Astrocyte (in vitro differentiated cells and primary cell): ENCODE data around the gene LCOR.

Experiments used
- EZH2 ChIP-seq: IDR thresholded peaks from 2 replicates; pipeline ENCODE4 v1.6.1; 2012; ENCODE audit warnings: mild to moderate bottlenecking, low read length, inconsistent platforms; ENCODE audit not compliant: insufficient read depth
- TF ChIP-seq, protein P1 (sequence below): IDR thresholded peaks from 2 replicates; pipeline ENCODE4 v1.5.1; 2011; ENCODE audit warnings: low read depth, mild to moderate bottlenecking, inconsistent platforms, low read length, moderate library complexity; ENCODE audit not compliant: insufficient read depth

DNA sequence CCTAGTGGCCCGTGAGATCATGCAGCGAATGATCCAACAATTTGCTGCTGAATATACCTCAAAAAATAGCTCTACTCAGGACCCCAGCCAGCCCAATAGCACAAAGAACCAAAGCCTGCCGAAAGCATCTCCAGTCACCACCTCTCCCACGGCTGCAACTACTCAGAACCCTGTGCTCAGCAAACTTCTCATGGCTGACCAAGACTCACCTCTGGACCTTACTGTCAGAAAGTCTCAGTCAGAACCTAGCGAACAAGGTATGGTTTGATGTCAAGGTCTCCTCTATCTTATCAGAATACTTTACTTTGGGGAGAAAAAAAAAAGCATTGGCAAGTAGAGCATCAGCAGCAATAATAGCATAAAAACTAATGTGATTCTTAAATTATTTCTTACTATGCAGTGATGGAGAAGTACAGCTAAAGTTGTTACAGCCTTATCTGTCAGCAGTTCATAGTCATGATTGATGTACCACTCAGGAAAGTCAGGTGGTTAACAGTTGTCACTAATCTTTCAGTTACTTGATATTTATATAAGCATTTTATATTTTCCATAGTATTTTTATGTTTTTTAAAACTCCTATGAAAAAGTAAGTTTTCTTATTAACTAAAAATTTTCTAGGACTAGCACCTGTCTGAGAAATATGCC is 117.1 kb downstream of the LCOR start:
- TF ChIP-seq, protein P1, sequence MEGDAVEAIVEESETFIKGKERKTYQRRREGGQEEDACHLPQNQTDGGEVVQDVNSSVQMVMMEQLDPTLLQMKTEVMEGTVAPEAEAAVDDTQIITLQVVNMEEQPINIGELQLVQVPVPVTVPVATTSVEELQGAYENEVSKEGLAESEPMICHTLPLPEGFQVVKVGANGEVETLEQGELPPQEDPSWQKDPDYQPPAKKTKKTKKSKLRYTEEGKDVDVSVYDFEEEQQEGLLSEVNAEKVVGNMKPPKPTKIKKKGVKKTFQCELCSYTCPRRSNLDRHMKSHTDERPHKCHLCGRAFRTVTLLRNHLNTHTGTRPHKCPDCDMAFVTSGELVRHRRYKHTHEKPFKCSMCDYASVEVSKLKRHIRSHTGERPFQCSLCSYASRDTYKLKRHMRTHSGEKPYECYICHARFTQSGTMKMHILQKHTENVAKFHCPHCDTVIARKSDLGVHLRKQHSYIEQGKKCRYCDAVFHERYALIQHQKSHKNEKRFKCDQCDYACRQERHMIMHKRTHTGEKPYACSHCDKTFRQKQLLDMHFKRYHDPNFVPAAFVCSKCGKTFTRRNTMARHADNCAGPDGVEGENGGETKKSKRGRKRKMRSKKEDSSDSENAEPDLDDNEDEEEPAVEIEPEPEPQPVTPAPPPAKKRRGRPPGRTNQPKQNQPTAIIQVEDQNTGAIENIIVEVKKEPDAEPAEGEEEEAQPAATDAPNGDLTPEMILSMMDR: no peak
- TF ChIP-seq EZH2: no peak
